Measurements from ENCODE around the gene ATXN7. TPM values are rescaled to one million over a fixed set of nuclear protein-coding genes. Genes with fewer than 3 reads are reported as not detected.
A peak's percentile ranks its signal among the peaks of the same experiment; 100 is the strongest.

ATXN7 gene
- total RNA-seq, 4 donors from 2014 or later = 21.4 to 88.6 (median 36.1) TPM

GRCh38 chr3:64027658-64028057, 164.0 kb downstream of the ATXN7 start:
- WGBS, 2 donors = 83 to 84% methylated on average over 8 of the region's 8 CpGs
- no peak overlapping the region for H3K4me3 ChIP-seq (ENCODE audit: low read depth, poor library complexity, severe bottlenecking)
- intact Hi-C loops (cut with DNase I; ENCODE audit: low total_unique reads) = loop anchor here (5.0 to 10.0 kb wide), 2 partner anchors 375 to 457 kb away; no protein-coding TSS in a partner anchor

GRCh38 chr3:64028754-64029153, 165.1 kb downstream of the ATXN7 start:
- TF ChIP-seq POLR2A (IDR thresholded peaks at IDR 0.05) (no peak), CTCF (IDR thresholded peaks at IDR 0.05) (no peak)
- H3K4me3 ChIP-seq (ENCODE audit: low read depth, poor library complexity, severe bottlenecking) = no peak overlapping the region
- DNase-seq (ENCODE audit: low spot score in 2 of 2) = no peak
- 78% methylated on average over 3 of the region's 3 CpGs for WGBS, 2 donors
- intact Hi-C loops (cut with DNase I; ENCODE audit: low total_unique reads) = loop anchor here (5.0 to 10.0 kb wide), 2 partner anchors 374 to 456 kb away; no protein-coding TSS in a partner anchor

More at GRCh38 chr3:64027658-64028057, 164.0 kb downstream of the ATXN7 start:
- no peak for DNase-seq (ENCODE audit: low spot score in 2 of 2)
- TF ChIP-seq POLR2A (IDR thresholded peaks at IDR 0.05) (no peak), CTCF (IDR thresholded peaks at IDR 0.05) (no peak)

- no peak for TF ChIP-seq POLR2A (IDR thresholded peaks at IDR 0.05)
- TF ChIP-seq CTCF (IDR thresholded peaks at IDR 0.05) = no peak
- WGBS, 2 donors = 88 to 91% methylated on average over 4 of the region's 4 CpGs
- H3K4me3 ChIP-seq (ENCODE audit: low read depth, poor library complexity, severe bottlenecking) = no peak overlapping the region
- intact Hi-C loops (cut with DNase I; ENCODE audit: low total_unique reads) = loop anchor here (5.0 to 10.0 kb wide), 2 partner anchors 373 to 456 kb away; no protein-coding TSS in a partner anchor
- DNase-seq (ENCODE audit: low spot score in 2 of 2) = no peak
Observed at GRCh38 chr3:64029287-64029686, 165.6 kb downstream of the ATXN7 start.

- no peak overlapping the region for H3K4me3 ChIP-seq (ENCODE audit: low read depth, poor library complexity, severe bottlenecking)
- WGBS, 2 donors = 4% methylated on average over 16 of the region's 16 CpGs
- peak in 1 of 3 donors; percentile 53 for TF ChIP-seq CTCF (IDR thresholded peaks at IDR 0.05)
- TF ChIP-seq POLR2A (IDR thresholded peaks at IDR 0.05) = no peak
- intact Hi-C loops (cut with DNase I; ENCODE audit: low total_unique reads) = no loop called here
- DNase-seq (ENCODE audit: low spot score in 2 of 2) = peak; percentile 43 to 94
Observed at GRCh38 chr3:64030741-64031140, 167.1 kb downstream of the ATXN7 start.

- no peak for DNase-seq (ENCODE audit: low spot score in 2 of 2)
- 40 to 45% methylated on average over 13 of the region's 13 CpGs for WGBS, 2 donors
- intact Hi-C loops (cut with DNase I; ENCODE audit: low total_unique reads) = no loop called here
- no peak overlapping the region for H3K4me3 ChIP-seq (ENCODE audit: low read depth, poor library complexity, severe bottlenecking)
- no peak for TF ChIP-seq POLR2A (IDR thresholded peaks at IDR 0.05)
- no peak for TF ChIP-seq CTCF (IDR thresholded peaks at IDR 0.05)
Observed at GRCh38 chr3:64031540-64032508, 168.2 kb downstream of the ATXN7 start.
